ENCODE results near the gene HEATR1.
"Not testable (repeated sequence)": the region's sequence is repeated elsewhere in the genome, so short reads cannot be mapped to it uniquely, and the experiment has no call there.

The HEATR1 gene

DNA sequence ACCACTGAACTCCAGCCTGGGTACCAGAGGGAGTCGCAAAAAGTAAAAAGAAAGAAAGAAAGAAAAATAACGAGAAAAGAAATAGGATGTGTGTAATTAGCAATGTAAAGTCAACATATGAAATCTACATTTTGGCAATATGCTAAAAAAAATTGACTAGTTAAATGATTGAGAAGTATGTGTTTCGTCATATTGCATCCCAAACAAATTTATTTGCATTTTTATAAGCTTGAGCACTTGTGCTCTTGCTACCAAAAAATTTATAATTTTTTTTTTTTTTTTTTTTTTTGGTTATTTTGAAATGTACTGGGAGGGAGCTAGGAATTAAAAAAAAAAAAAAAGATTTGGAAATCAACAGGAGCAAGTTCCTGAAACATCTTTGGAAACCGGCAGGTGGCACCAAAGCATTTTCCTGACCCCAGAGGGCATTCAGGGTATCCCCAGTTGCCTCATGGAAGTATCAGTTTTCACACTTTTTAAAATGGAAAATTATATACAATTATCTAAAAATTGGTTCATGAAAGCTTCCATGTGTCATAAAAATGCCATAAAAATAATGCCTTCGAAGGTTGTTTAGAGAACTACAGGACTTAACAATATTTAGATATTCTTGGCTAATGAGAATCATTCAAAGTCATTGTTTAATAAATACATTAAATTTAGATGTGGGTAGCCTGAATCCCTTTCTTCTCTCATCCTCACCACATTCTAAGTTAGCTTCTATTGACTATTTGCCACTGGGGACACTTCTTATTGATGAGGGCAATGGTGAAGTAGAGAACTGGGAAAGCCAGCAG lies 4.8 kb upstream of the HEATR1 start:
- DNase-seq (ENCODE audit: low spot score): no peak
- TF ChIP-seq, protein P1, sequence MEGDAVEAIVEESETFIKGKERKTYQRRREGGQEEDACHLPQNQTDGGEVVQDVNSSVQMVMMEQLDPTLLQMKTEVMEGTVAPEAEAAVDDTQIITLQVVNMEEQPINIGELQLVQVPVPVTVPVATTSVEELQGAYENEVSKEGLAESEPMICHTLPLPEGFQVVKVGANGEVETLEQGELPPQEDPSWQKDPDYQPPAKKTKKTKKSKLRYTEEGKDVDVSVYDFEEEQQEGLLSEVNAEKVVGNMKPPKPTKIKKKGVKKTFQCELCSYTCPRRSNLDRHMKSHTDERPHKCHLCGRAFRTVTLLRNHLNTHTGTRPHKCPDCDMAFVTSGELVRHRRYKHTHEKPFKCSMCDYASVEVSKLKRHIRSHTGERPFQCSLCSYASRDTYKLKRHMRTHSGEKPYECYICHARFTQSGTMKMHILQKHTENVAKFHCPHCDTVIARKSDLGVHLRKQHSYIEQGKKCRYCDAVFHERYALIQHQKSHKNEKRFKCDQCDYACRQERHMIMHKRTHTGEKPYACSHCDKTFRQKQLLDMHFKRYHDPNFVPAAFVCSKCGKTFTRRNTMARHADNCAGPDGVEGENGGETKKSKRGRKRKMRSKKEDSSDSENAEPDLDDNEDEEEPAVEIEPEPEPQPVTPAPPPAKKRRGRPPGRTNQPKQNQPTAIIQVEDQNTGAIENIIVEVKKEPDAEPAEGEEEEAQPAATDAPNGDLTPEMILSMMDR (IDR thresholded peaks at IDR 0.05; ENCODE audit: extremely low read depth, missing control alignments): peak; percentile 25

DNA sequence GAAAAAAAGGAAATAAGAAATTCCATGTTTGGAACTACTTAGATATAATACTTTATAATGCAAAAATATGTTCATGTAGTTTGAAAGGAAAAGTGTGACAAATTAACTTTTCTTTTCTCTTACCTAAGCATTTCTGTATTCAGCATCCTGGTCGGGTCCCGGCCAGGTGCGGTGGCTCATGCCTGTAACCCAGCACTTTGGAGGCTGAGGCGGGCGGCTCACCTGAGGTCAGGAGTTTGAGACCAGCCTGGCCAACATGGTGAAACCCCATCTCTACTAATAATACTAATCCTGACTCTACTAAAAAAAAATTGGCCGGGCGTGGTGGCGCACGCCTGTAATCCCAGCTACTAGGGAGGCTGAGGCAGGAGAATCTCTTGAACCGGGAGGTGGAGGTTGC lies 3.3 kb upstream of the HEATR1 start:
- DNase-seq (ENCODE audit: low spot score): not testable (repeated sequence)

DNA sequence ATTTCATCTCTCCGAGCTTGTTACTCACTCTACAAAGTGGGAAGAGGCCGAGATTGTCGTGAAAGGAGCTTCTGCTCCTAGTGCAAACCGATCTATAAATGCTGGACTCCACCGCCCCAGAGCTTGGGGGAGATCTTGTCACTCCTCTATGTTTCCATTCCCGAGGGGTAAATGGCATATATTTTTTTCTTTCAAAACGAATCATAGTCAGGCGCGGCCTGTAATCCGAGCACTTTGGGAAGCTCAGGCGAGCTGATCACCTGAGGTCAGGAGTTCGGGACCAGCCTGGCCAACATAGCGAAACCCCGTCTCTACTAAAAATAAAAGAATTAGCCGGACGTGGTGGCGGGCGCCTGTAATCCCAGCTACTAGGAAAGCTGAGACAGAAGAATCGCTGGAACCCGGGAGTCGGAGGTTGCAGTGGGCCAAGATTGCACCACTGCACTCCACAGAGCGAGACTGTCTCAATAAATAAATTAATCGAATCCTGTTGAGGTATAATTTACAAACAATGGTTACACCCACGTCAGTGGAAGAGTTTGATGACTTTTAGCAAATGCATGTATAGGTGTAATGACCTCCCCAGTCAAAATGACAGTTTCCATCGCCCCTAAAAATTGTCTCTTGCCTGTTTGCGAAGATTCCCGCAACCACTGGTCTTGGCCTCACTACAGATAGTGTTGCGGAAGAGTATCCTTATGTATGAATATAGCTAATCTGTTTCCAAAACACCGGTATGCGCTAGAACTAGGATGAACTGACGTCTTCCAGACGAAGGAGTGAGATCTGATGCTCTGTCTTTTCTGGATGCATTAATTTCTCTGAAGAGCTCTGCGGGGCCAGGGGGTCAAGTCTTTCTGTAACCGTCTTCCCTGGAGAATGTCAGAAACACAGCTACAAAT lies 840 bp upstream of the HEATR1 start:
- TF ChIP-seq, protein P1 (IDR thresholded peaks at IDR 0.05; ENCODE audit: extremely low read depth, missing control alignments): no peak
- no peak for DNase-seq (ENCODE audit: low spot score)

DNA sequence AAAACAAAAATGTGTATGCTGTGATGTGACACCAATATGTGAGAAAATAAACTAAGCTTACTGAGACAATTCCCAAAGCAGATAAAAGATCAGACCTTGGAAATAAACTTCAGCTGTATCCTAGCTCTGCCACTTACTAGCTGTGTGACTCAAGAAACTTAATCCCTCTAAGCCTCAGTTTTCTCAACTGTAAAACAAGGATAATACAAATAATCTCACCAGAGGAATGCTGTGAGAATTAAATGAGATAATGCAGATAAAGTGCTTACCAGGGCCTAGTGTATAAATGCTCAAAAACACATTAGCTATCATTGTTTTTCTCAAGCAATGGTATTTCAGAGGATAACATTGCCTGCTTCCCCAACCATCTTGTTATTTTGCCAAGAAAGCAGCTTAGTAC lies 2.1 kb downstream of the HEATR1 start:
- no peak for DNase-seq (ENCODE audit: low spot score)
- TF ChIP-seq, protein P1 (IDR thresholded peaks at IDR 0.05; ENCODE audit: extremely low read depth, missing control alignments): no peak

DNA sequence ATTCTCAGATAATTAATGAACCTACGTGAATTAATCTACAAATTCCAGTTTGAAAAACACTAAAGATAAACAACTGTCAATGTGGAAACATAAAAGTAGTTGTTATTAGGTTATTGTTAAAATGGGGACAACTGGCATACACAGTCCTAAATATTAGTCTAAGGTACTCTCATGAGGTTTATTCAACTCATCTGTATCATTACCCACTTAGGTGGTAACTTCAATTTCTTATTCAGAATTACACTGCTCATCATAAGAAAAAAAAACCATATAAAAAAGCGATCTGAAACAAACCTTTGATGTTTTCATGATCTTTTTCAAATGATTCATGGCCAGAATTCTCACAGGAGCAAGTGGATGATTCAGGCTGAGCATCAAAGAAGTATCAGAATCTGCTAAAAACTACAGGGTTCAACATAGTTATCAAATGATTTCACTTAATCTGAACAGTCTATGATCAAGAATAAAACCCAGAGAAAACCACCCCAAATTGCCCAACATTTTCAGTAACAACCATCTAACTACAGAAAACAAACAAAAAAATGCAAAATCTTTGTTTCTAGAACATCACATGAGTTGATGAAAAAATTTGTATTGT lies 13.7 kb downstream of the HEATR1 start:
- no peak for DNase-seq (ENCODE audit: low spot score)
- TF ChIP-seq, protein P1 (IDR thresholded peaks at IDR 0.05; ENCODE audit: extremely low read depth, missing control alignments): no peak

DNA sequence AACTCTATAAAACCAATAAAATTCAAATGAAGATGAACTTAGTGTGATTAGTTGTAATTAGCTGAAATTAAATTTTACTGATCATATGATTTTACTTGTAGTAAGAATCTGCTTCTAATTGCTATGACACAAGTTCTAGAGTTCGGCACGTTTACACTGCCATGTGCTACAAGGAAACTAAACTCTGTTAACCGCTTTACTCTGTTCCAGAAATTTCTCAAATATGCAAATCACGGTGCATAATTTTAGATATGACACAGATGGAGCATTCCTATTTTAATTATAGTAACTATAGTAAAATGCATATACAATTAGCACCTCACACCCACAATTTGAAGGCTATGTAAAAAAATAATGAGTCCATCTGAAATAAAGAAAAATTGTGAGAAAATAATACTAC lies 14.8 kb downstream of the HEATR1 start:
- TF ChIP-seq, protein P1 (IDR thresholded peaks at IDR 0.05; ENCODE audit: extremely low read depth, missing control alignments): no peak
- no peak for DNase-seq (ENCODE audit: low spot score)

DNA sequence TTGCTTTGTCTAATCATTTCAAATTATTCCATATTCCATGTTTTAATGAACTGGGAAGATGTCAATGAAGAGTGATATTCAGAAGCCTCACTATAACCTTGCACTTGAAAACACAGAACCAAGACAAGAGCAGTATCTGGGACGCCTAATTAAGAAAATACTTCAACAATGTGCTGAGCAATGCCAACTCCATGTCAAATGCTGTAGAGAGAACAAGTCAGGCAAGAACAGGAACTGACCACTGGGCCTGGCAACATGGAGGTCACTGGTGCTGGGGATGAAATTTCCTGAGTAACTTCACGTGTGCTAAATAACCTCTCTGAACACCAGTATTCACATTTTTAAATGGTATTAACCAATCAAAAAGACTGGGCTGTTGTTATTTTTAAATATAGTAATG lies 22.8 kb downstream of the HEATR1 start:
- TF ChIP-seq, protein P1 (IDR thresholded peaks at IDR 0.05; ENCODE audit: extremely low read depth, missing control alignments): no peak
- DNase-seq (ENCODE audit: low spot score): no peak

DNA sequence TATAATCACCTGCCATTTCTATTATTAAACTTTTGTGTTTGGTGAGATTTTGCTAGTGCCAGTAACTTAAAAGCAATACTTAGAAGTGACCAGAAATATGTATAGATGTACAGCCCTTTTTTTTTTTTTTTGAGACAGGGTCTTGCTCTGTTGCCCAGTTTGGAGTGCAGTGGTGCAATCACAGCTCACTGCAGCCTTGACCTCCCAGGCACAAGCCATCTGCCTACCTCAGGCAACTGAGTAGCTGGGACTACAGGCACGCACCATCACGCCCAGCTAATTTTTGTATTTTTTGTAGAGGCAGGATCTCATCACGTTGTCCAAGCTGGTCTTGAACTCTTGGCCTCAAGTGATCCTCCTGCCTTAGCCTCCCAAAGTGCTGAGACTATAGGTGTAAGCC lies 23.9 kb downstream of the HEATR1 start:
- DNase-seq (ENCODE audit: low spot score): not testable (repeated sequence)

Measured in GM20000 (cell line).